Psoas muscle (tissue), 8 donors: ENCODE results near the gene PDGFRA. TPM values are rescaled to one million over a fixed set of nuclear protein-coding genes. Genes with fewer than 3 reads are reported as not detected.
"Not testable (repeated sequence)": the region's sequence is repeated elsewhere in the genome, so short reads cannot be mapped to it uniquely, and the experiment has no call there.

Experiments used
- ATAC-seq, 4 donors: fragments of 200-7000 bp; cut with Tn5 transposase; one replicate each; pipeline ENCODE4 v1.9.1; 2020; ENCODE audit warnings: moderate library complexity in 3 of 4, mild to moderate bottlenecking in 2 of 4
- DNase-seq, 2 donors: peaks; one replicate each; pipeline ENCODE4 v3.0.0-alpha.2; 2020
- H3K27ac ChIP-seq: fragments of 200-600 bp; one replicate; pipeline ENCODE4 v1.8.0; 2022
- H3K27me3 ChIP-seq, 3 donors: fragments of 200-600 bp in 1 of 3; one replicate each; pipeline versions ENCODE4 v1.6.1 to v1.8.0; 2013 to 2022; ENCODE audit warnings: low read length in 2 of 3, mild to moderate bottlenecking in 2 of 3, moderate library complexity in 1 of 3; ENCODE audit not compliant: insufficient read depth in 3 of 3
- H3K36me3 ChIP-seq, 2 donors: fragments of 200-600 bp in 1 of 2; one replicate each; pipeline versions ENCODE4 v1.6.1 to v1.8.0; 2013 to 2022; ENCODE audit warnings: low read depth in 1 of 2, mild to moderate bottlenecking in 1 of 2, moderate library complexity in 1 of 2; ENCODE audit not compliant: insufficient read depth in 1 of 2
- H3K4me1 ChIP-seq: fragments of 200-600 bp; one replicate; pipeline ENCODE4 v1.8.0; 2022
- H3K4me3 ChIP-seq: fragments of 200-600 bp; one replicate; pipeline ENCODE4 v1.8.0; 2022; ENCODE audit warnings: mild to moderate bottlenecking
- H3K9me3 ChIP-seq: fragments of 200-600 bp; one replicate; pipeline ENCODE4 v1.8.0; 2022
- WGBS, 3 donors: extraction: QIAGEN DNeasy Blood & Tissue Kit; methylation state at CpG; one replicate each; pipeline versions ENCODE4 v1.1.6 to v1.1.7; 2013; 5-methylcytosine and 5-hydroxymethylcytosine counted together
- intact Hi-C, 2 donors: fragments of 100-400 bp; cut with DNase I; formaldehyde crosslinking; loops; one replicate each; pipeline versions ENCODE4 v1.11.0 to v1.14.2; 2022
- polyA plus RNA-seq, 3 donors: library from polyadenylated mRNA; stranded (reverse); fragments of 200-250 nt; gene quantifications; one replicate each; pipeline ENCODE4 v1.2.3, GENCODE V29; 2013
- total RNA-seq, 4 donors: library from RNA; stranded (reverse); fragmentation: NEBNext Ultra II Directional in 2 of 4; extraction: Animal tissue kit (Norgen Biotek cat#: 25700) in 2 of 4; gene quantifications; one replicate each; pipeline versions ENCODE4 v1.2.1 to v1.2.4, GENCODE V29; 2021 to 2023
- TF ChIP-seq, protein P1 (sequence below): fragments of 200-600 bp; IDR thresholded peaks from one replicate; pipeline ENCODE4 v1.8.0; 2022; ENCODE audit warnings: antibody characterized with exemption
- donor health status: healthy with polysubstance abuse.
- donor health status: DM: no; HTN: no; CAD: no; lungs with moderate emphysema.
- donor health status: Bipolar disorder and iron deficiency.
- donor health status: healthy.
- donor health status: DM: yes; HTN: yes; CAD: no.
- donor health status: DM: no; HTN: no; CAD: no.
- donor health status: DM: no; HTN: no; CAD: no.
- donor health status: DM: yes; HTN: yes; CAD: no.

Gene PDGFRA
- total and polyA plus RNA-seq, 7 donors, result 3.1 to 32.6 (median 12.9) TPM

DNA sequence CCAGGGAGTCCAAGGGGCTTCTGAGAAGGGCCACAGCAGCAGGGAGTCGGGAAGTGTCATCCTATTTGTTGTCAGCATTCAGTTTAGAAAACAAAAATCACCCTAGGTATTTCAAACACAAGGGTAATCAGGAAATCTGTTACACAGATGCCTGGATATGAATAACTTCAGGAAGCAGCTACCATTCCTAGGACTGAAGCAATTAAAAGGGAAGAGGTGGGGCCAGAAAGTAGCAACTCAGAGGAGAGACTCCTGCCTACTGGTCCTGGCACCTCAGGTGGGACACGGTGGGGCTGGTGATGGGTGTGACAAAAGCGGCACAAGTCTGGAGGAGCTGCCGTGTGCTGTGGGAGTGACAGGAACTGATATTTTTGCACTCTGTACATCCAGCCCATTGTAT lies 107.9 kb downstream of the PDGFRA start:
- DNase-seq, result no peak
- H3K4me3 ChIP-seq, result no peak overlapping the region
- intact Hi-C loops, result no loop called here
- no peak for ATAC-seq
- H3K4me1 ChIP-seq, result no peaks in the 10 kb centered on the region
- TF ChIP-seq, protein P1, sequence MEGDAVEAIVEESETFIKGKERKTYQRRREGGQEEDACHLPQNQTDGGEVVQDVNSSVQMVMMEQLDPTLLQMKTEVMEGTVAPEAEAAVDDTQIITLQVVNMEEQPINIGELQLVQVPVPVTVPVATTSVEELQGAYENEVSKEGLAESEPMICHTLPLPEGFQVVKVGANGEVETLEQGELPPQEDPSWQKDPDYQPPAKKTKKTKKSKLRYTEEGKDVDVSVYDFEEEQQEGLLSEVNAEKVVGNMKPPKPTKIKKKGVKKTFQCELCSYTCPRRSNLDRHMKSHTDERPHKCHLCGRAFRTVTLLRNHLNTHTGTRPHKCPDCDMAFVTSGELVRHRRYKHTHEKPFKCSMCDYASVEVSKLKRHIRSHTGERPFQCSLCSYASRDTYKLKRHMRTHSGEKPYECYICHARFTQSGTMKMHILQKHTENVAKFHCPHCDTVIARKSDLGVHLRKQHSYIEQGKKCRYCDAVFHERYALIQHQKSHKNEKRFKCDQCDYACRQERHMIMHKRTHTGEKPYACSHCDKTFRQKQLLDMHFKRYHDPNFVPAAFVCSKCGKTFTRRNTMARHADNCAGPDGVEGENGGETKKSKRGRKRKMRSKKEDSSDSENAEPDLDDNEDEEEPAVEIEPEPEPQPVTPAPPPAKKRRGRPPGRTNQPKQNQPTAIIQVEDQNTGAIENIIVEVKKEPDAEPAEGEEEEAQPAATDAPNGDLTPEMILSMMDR, result no peak
- H3K36me3 ChIP-seq, result no peaks in the 10 kb centered on the region
- H3K27ac ChIP-seq, result no peak overlapping the region
- 47 to 63% (median 62%) methylated on average over 4 of the region's 4 CpGs for WGBS, 3 donors
- H3K9me3 ChIP-seq, result no peaks in the 10 kb centered on the region
- no peaks in the 10 kb centered on the region for H3K27me3 ChIP-seq

DNA sequence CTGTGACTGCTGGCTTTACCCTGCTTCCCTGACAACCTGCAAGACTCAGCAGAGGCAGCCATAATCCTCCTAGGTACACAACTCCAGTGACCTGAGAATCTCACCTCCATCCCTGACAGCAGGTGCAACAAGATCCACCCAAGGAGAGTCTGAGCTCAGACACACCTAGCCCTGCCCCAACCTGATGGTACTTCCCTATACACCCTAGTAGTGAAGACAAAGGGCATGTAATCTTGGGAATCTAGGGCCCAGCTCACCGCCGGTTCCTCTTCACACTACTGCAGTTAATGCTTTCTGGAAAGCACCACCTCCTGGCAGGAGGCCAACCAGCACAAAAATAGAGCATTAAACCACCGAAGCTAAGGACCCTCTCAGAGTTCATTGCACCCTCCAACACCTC lies 113.0 kb downstream of the PDGFRA start:
- ATAC-seq, result not testable (repeated sequence)
- 43 to 52% (median 45%) methylated on average over 3 of the region's 3 CpGs for WGBS, 3 donors

More for the DNA sequence above, 113.0 kb downstream of the PDGFRA start:
- H3K36me3 ChIP-seq, H3K4me3 ChIP-seq, H3K4me1 ChIP-seq, DNase-seq, intact Hi-C loops, H3K9me3 ChIP-seq, H3K27ac ChIP-seq, H3K27me3 ChIP-seq: not testable (repeated sequence)

Other genes starting within 250 kb of the PDGFRA start
- gene CHIC2, start 164.7 kb upstream of the PDGFRA start, total RNA-seq, result 10 to 100 TPM in 2 of 4 donors, 1 to 10 TPM in 2; 8.6 to 11.1 (median 9.8) TPM
- gene CHIC2, start 164.7 kb upstream of the PDGFRA start, polyA plus RNA-seq, result 10 to 100 TPM in 2 of 3 donors, 1 to 10 TPM in 1; 9.1 to 17.4 (median 11.2) TPM
- gene GSX2, start 129.1 kb upstream of the PDGFRA start, total RNA-seq, result not detected
- not detected for gene GSX2, start 129.1 kb upstream of the PDGFRA start, polyA plus RNA-seq